ENCODE results near the gene PARP2. TPM values are rescaled to one million over a fixed set of nuclear protein-coding genes. Genes with fewer than 3 reads are reported as not detected.
A peak's percentile ranks its signal among the peaks of the same experiment; 100 is the strongest.

Gene PARP2
- total RNA-seq: 16.9 TPM

GRCh38 chr14:20343092-20343861, at the start of gene PARP2:
TSS of gene PARP2 (plus strand) at chr14:20343635. CDS start at chr14:20343642, 7 bp downstream.

GRCh38 chr14:20305265-20306078, 38.0 kb upstream of the PARP2 start, which contains the start of gene TTC5:
TSS of gene TTC5 (minus strand) at chr14:20305951. CDS start at chr14:20305937, 14 bp downstream.

GRCh38 chr14:20332788-20333493, 10.5 kb upstream of the PARP2 start, which contains the start of gene CCNB1IP1:
TSS of gene CCNB1IP1 (minus strand) at chr14:20333279. CDS start at chr14:20316523, 16,756 bp downstream.

Small RNAs within 50 kb of the gene (small RNA-seq; reads per million reads assigned to genes)
- gene SNORA79B (ENCODE audit: low replicate concordance) (0.30 reads per million, percentile 31 among the genes with 10 or more reads in this experiment), gene SNORD126 (ENCODE audit: low replicate concordance) (491 reads per million, percentile 99 among the genes with 10 or more reads in this experiment)

Other genes starting within 250 kb of the PARP2 start
- not detected for gene OR4K17, start 232.9 kb upstream of the PARP2 start, total RNA-seq
- not detected for gene OR4N5, start 204.8 kb upstream of the PARP2 start, total RNA-seq
- not detected for gene OR11G2, start 152.7 kb upstream of the PARP2 start, total RNA-seq
- not detected for gene OR11H6, start 119.9 kb upstream of the PARP2 start, total RNA-seq
- gene OR11H7, start 114.7 kb upstream of the PARP2 start, total RNA-seq: not detected
- not detected for gene OR11H4, start 104.3 kb upstream of the PARP2 start, total RNA-seq
- gene TTC5, start 37.7 kb upstream of the PARP2 start, total RNA-seq: 20.5 TPM
- gene CCNB1IP1, start 10.4 kb upstream of the PARP2 start, total RNA-seq: 89.1 TPM
- gene TEP1, start 69.9 kb downstream of the PARP2 start, total RNA-seq: 14.9 TPM
- gene KLHL33, start 92.5 kb downstream of the PARP2 start, total RNA-seq: 1.5 TPM
- gene OSGEP, start 111.2 kb downstream of the PARP2 start, total RNA-seq: 48.1 TPM
- gene APEX1, start 111.6 kb downstream of the PARP2 start, total RNA-seq: 76.1 TPM
- 26.3 TPM for gene PIP4P1, start 117.8 kb downstream of the PARP2 start, total RNA-seq
- 71.3 TPM for gene PNP, start 125.8 kb downstream of the PARP2 start, total RNA-seq
- not detected for gene RNASE10, start 161.9 kb downstream of the PARP2 start, total RNA-seq
- gene RNASE9, start 217.4 kb downstream of the PARP2 start, total RNA-seq: not detected
- not detected for gene RNASE11, start 244.4 kb downstream of the PARP2 start, total RNA-seq
- gene RNASE12, start 247.7 kb downstream of the PARP2 start, total RNA-seq: not detected

Measured in metanephros (tissue), 2 donors.